HG03103 (cell line): ENCODE measurements around the gene DENND2C.

ENCODE experiments used
- ATAC-seq: cut with Tn5 transposase; IDR thresholded peaks from one replicate; pipeline ENCODE4 v1.9.1; 2021; ENCODE audit warnings: low read depth; ENCODE audit not compliant: unreplicated experiment

Gene DENND2C

DNA sequence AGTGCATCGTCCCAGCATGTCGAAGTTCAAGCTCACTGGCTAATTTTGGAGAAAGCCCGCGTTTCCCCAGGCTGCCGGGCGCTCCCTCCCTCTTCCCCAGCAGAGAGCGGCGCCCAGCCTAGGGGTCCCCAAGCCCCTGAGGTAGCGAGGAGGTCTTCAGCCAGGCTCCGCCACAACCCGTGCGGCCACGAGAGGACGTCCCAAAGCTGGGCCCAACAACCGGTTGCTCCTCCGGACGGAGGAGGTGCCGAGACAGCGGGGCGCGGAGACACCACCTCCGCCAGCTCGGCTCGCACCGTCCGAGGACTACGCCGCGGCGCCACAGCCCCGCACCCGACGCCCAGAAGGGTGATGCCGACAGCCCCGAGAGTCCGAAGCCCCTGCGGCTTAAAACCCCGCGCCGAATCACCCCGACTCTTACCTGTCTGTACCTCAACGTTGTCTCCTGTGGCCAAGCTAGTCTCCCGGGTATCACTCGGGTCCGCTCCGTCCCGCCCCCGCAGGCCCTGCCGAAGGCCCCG is at the start of gene DENND2C:
DENND2C (minus strand) TSS at position 488 of the 521 bp plus-strand sequence. CDS start 44,065 bp downstream, outside the sequence.
- ATAC-seq = peak; percentile 39

DNA sequence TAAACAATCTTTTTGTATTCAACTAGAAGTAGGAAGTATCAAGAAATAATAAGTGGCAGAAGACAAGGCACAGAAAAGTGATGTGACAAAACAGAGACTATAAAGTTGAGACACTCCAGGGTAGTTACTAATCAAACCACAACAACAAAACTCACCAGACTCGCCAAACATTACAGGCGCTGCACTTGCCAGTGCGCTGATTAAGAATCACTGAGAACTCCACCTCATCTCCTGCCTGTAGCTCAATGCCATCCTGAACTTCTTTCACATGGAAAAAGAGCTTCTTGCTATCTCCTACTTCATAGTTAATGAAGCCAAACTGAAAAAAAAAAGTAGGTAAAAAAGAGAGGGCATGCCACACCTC is 49.6 kb upstream of the DENND2C start:
- no peak for ATAC-seq

GRCh38 chr1:114718661-114719423 is 49.0 kb upstream of the DENND2C start:
- ATAC-seq = no peak

DNA sequence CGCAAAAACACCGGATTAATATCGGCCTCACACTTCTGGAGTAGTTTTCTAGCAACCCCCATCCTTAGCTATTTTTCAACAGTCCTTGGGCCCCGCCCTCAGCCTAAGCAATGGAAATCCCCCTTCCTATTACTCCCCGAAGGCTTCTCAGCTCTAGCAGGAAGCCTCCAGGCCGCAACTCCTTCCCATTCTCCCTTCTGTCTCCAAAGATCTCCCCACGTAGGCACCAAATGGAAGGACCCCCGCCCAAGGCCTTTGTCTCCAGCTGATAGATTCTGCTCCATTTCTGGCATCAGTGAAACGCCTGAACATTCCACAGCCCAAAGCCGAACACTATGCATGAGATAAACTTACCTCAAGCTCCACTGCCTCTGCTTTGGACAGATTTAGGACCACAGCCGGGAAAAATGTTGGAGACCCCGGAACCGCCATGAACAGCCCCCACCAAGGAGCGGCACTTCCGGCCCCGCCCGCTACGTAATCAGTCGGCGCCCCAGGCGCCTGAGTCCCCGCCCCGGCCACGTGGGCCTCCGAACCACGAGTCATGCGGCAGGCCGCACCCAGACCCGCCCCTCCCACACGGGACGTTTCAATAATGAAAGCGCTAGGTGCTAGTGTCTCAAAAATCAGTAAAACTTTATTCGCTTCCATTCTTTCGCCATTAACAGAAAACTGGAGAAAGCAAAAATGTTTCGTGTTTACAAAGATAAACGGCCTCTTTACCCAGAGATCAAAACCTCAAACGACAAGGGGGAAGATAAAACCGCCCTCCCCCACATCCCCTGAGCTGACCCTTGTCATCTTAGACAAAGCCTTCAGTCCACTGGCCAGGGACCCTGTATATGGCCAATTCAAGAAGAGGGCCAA is 46.7 kb upstream of the DENND2C start, which contains the start of gene NRAS:
NRAS (minus strand) TSS at position 468 of the 867 bp plus-strand sequence. CDS start 611 bp downstream, outside the sequence.
- peak; percentile 96 for ATAC-seq

DNA sequence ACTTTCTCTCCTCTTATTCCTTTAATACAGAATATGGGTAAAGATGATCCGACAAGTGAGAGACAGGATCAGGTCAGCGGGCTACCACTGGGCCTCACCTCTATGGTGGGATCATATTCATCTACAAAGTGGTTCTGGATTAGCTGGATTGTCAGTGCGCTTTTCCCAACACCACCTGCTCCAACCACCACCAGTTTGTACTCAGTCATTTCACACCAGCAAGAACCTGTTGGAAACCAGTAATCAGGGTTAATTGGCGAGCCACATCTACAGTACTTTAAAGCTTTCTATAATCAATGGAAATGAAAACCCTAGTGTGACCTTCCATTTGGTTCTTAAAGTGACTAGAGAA is 46.1 kb upstream of the DENND2C start:
- ATAC-seq = no peak

GRCh38 chr1:114712977-114713376 is 43.1 kb upstream of the DENND2C start:
- ATAC-seq = no peak

DNA sequence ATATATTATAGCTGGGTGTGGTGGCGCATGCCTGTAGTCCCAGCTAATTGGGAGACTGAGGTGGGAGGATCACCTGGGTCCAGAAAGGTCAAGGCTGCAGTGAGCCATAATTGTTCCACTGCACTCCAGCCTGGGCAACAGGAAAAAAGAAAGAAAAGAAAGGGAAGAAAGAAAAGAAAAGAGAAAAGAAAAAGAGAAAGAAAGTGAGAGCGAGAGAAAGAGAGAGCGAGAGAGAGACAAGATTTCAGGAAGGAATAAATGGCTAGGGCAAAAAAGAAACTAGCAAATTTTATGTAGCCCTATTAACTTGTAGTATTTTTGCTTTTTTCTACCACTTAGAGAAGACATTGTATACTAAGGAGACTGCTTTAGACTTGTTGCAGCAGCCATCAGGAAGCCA is 40.5 kb upstream of the DENND2C start:
- ATAC-seq = no peak

DNA sequence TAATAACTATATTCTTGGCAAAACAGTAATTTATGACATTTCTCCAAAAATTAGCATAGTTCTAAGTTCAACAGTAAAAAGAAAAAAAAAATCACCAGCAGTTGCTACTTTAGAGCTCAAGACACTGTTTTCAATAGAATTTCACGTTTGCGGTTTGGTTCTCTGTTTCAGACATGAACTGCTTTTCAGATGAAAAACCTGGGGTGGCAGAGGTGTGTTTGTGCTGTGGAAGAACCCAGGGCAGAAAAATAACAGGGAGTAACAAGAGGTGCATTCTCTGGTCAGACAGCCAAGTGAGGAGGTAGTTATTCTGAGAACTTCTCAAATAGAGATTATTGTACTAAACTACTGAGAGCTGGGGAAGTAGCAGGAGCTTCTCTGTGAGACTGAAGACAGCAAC is 37.8 kb upstream of the DENND2C start:
- ATAC-seq = no peak

GRCh38 chr1:114703242-114703641 is 33.4 kb upstream of the DENND2C start:
- no peak for ATAC-seq

DNA sequence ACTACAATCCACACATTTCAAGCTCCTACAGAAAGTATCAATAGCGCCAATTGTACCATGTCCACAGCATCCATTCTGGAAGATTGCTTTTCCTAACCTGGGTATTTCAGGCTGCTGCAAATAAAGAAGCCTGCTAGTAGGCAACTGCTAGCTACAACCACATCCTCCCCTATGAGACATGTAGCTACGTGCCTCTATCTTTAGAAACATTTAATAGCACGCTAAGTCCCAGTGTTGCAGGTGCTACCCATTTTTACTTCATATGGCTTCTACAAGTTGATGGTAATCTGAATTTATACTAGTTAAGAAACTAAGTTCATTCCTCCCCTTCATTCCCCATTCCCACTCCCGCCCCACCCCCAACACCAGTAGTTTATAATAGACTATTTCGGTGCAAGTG is 32.9 kb upstream of the DENND2C start:
- ATAC-seq = no peak

DNA sequence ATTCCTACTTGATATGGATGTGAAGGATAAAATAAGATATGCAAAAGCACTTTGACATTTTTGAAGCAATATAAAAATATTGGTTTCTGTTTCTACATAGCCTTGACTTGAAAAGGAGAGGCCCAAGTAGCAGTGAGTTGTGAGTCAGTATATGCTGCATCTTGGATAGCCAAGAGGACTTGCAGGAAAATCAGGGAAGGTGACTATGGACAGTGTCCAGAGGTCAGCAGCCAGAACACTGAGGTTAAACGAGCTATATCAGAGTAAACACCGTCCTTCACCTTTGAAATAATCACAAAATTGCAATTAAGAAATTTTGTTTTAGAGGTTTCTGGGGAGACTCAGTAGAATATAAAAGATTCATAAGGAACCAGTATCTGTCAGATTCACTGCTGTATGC is 32.1 kb upstream of the DENND2C start:
- no peak for ATAC-seq

- ATAC-seq = no peak
Observed at GRCh38 chr1:114700036-114700600, 30.3 kb upstream of the DENND2C start.

GRCh38 chr1:114696810-114697209 is 27.0 kb upstream of the DENND2C start:
- ATAC-seq = no peak

GRCh38 chr1:114695430-114696058 is 25.7 kb upstream of the DENND2C start, which contains the start of gene AMPD1:
AMPD1 (minus strand) TSS chr1:114695546; CDS start chr1:114695471, 75 bp downstream.
- ATAC-seq = no peak

GRCh38 chr1:114694540-114695310 is 24.9 kb upstream of the DENND2C start:
- ATAC-seq = no peak

- no peak for ATAC-seq
Observed at GRCh38 chr1:114692947-114693346, 23.1 kb upstream of the DENND2C start.

DNA sequence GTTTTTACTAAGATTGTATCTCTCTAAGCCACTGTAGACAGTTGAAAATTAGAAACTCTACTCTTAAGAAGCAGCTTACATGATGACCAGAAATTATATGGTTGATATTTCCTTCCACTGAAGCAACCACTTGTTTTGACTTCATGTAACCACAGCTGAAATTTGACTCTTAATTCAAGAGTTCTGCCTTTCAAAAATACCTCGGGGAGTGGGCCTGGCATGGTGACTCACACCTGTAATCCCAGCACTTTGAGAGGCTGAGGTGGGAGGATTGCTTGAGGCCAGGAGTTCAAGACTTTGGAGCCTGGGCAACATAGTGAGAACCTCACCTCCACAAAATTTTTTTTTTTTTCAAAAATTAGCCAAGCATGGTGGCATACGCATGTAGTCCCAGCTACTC is 21.2 kb upstream of the DENND2C start:
- ATAC-seq = no peak

DNA sequence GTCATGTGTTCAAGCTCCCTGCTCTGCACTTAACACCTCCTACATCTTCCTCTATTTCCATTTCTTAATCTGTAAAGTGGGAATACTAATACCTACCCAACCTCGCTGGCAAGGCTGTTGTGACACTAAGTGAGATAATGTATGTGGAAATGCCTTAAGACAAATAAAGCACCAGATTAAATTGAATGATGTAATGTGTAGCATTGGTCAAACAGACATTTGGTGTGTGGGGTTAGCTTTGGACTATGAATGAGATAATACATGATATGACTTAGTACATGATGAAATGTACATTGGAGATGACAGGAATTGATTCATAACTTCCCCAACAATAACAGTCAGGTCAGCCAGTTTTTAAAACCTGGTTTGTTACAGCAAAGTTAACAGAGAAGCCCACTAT is 20.3 kb upstream of the DENND2C start:
- no peak for ATAC-seq

- no peak for ATAC-seq
Observed at GRCh38 chr1:114688526-114688925, 18.7 kb upstream of the DENND2C start.

DNA sequence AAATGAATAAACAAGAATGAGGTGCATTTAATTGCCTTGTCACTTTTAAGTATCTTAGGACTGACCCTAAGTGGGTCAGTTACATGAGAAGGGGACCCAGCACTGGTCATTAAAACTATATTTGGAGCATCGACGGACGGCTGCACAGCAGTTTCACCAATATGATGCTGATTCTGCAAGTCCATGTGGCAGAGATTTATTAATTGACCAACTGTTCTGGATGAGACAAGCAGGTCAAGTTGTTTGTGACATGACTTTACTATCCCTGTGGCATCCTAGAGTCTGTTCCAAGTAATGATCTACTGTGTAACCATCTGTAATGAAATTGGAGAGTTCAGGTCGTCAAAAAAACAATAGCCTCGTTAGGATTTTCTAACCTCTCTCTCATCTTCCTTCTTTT is 16.0 kb upstream of the DENND2C start:
- ATAC-seq = no peak
